Measurements from ENCODE around the gene PCNX1.

Gene PCNX1

GRCh38 chr14:70943838-70944237 lies 36.6 kb downstream of the PCNX1 start:
- FAIRE-seq (no peak), DNase-seq (ENCODE audit: insufficient read length, low spot score) (no peak)
- TF ChIP-seq POLR2A (IDR thresholded peaks at IDR 0.05; ENCODE audit: low read depth, low read length) = no peak

- FAIRE-seq (no peak), DNase-seq (ENCODE audit: insufficient read length, low spot score) (no peak)
- no peak for TF ChIP-seq POLR2A (IDR thresholded peaks at IDR 0.05; ENCODE audit: low read depth, low read length)
These were observed 40.5 kb downstream of the PCNX1 start for GRCh38 chr14:70947739-70948138.

- no peak for FAIRE-seq
- TF ChIP-seq POLR2A (IDR thresholded peaks at IDR 0.05; ENCODE audit: low read depth, low read length) = no peak
These were observed 45.2 kb downstream of the PCNX1 start for GRCh38 chr14:70952485-70952884.

GRCh38 chr14:70954068-70954467 lies 46.8 kb downstream of the PCNX1 start:
- TF ChIP-seq POLR2A (IDR thresholded peaks at IDR 0.05; ENCODE audit: low read depth, low read length) = no peak
- FAIRE-seq = no peak
- DNase-seq (ENCODE audit: insufficient read length, low spot score) = no peak

More at GRCh38 chr14:70952485-70952884, 45.2 kb downstream of the PCNX1 start:
- DNase-seq (ENCODE audit: insufficient read length, low spot score) = no peak

- DNase-seq (ENCODE audit: insufficient read length, low spot score) (no peak), FAIRE-seq (no peak)
- TF ChIP-seq POLR2A (IDR thresholded peaks at IDR 0.05; ENCODE audit: low read depth, low read length) = no peak
These were observed 48.6 kb downstream of the PCNX1 start for GRCh38 chr14:70955543-70956480.

- FAIRE-seq = no peak
These were observed 49.3 kb downstream of the PCNX1 start for GRCh38 chr14:70956511-70956910.

GRCh38 chr14:70957710-70958109 lies 50.5 kb downstream of the PCNX1 start:
- no peak for TF ChIP-seq POLR2A (IDR thresholded peaks at IDR 0.05; ENCODE audit: low read depth, low read length)
- DNase-seq (ENCODE audit: insufficient read length, low spot score) = no peak
- FAIRE-seq = no peak

More at GRCh38 chr14:70956511-70956910, 49.3 kb downstream of the PCNX1 start:
- TF ChIP-seq POLR2A (IDR thresholded peaks at IDR 0.05; ENCODE audit: low read depth, low read length) = no peak
- no peak for DNase-seq (ENCODE audit: insufficient read length, low spot score)

GRCh38 chr14:70962935-70963334 lies 55.7 kb downstream of the PCNX1 start:
- DNase-seq (ENCODE audit: insufficient read length, low spot score) (no peak), FAIRE-seq (no peak)
- no peak for TF ChIP-seq POLR2A (IDR thresholded peaks at IDR 0.05; ENCODE audit: low read depth, low read length)

- no peak for TF ChIP-seq POLR2A (IDR thresholded peaks at IDR 0.05; ENCODE audit: low read depth, low read length)
- no peak for FAIRE-seq
- no peak for DNase-seq (ENCODE audit: insufficient read length, low spot score)
These were observed 57.2 kb downstream of the PCNX1 start for GRCh38 chr14:70964492-70964891.

- FAIRE-seq (no peak), DNase-seq (ENCODE audit: insufficient read length, low spot score) (no peak)
- TF ChIP-seq POLR2A (IDR thresholded peaks at IDR 0.05; ENCODE audit: low read depth, low read length) = no peak
These were observed 64.3 kb downstream of the PCNX1 start for GRCh38 chr14:70971560-70971959.

- FAIRE-seq (peak; percentile 91), DNase-seq (ENCODE audit: insufficient read length, low spot score) (peak; percentile 6)
- no peak for TF ChIP-seq POLR2A (IDR thresholded peaks at IDR 0.05; ENCODE audit: low read depth, low read length)
These were observed 65.1 kb downstream of the PCNX1 start for GRCh38 chr14:70972107-70972976.

GRCh38 chr14:70976591-70976990 lies 69.3 kb downstream of the PCNX1 start:
- TF ChIP-seq POLR2A (IDR thresholded peaks at IDR 0.05; ENCODE audit: low read depth, low read length) = no peak
- FAIRE-seq (no peak), DNase-seq (ENCODE audit: insufficient read length, low spot score) (no peak)

- DNase-seq (ENCODE audit: insufficient read length, low spot score) (no peak), FAIRE-seq (no peak)
- TF ChIP-seq POLR2A (IDR thresholded peaks at IDR 0.05; ENCODE audit: low read depth, low read length) = no peak
These were observed 74.0 kb downstream of the PCNX1 start for GRCh38 chr14:70981000-70981952.
